ENCODE measurements around the gene CENPA. TPM values are rescaled to one million over a fixed set of nuclear protein-coding genes. Genes with fewer than 3 reads are reported as not detected.

The CENPA gene
- total and polyA plus RNA-seq, 12 donors, result 0.20 to 4.5 (median 0.83) TPM; not detected in 4

DNA sequence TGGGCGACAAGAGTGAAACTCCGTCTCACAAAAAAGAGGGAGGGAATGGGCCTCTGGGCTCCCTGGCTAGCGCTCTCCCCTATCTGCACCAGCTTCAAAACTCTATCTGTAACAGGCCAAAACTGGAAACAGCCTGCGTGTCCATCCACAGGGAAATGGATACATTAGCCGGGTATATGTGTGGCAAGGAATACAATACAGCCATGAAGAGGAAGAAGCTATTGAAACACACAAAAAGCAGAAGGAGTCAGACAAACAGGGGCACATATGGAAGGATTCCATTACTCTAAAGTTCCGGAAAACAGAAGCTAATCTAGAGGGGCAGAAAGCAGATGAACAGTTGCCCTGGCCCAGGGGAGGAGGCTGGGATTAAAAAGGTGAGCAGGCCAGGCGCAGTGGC lies 46.3 kb upstream of the CENPA start:
- Histone ChIP-seq H3K36me3 (replicated peaks in 1 of 2) (no peaks in the 10 kb centered on the region), H3K9me3 (replicated peaks in 1 of 3) (no peaks in the 10 kb centered on the region), H3K4me3 (no peak overlapping the region), H3K27me3 (no peaks in the 10 kb centered on the region), H3K27ac (no peak overlapping the region), H3K4me1 (replicated peaks in 1 of 2) (peaks cover 15 to 24% of the 10 kb centered on the region in 2 donors)
- WGBS, 4 donors, result 86 to 98% (median 97%) methylated on average over 7 of the region's 7 CpGs
- intact Hi-C loops (cut with DNase I), result loop anchor here in 1 of 2 donors (10.0 kb wide), 1 partner anchor 495 kb away; the partner anchor contains the start of genes HADHA and HADHB
- DNase-seq, result peak in 1 of 7 donors; percentile 13
- TF ChIP-seq, protein P1, sequence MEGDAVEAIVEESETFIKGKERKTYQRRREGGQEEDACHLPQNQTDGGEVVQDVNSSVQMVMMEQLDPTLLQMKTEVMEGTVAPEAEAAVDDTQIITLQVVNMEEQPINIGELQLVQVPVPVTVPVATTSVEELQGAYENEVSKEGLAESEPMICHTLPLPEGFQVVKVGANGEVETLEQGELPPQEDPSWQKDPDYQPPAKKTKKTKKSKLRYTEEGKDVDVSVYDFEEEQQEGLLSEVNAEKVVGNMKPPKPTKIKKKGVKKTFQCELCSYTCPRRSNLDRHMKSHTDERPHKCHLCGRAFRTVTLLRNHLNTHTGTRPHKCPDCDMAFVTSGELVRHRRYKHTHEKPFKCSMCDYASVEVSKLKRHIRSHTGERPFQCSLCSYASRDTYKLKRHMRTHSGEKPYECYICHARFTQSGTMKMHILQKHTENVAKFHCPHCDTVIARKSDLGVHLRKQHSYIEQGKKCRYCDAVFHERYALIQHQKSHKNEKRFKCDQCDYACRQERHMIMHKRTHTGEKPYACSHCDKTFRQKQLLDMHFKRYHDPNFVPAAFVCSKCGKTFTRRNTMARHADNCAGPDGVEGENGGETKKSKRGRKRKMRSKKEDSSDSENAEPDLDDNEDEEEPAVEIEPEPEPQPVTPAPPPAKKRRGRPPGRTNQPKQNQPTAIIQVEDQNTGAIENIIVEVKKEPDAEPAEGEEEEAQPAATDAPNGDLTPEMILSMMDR (IDR thresholded peaks at IDR 0.05), result no peak
- TF ChIP-seq POLR2A (IDR thresholded peaks at IDR 0.05), result no peak

DNA sequence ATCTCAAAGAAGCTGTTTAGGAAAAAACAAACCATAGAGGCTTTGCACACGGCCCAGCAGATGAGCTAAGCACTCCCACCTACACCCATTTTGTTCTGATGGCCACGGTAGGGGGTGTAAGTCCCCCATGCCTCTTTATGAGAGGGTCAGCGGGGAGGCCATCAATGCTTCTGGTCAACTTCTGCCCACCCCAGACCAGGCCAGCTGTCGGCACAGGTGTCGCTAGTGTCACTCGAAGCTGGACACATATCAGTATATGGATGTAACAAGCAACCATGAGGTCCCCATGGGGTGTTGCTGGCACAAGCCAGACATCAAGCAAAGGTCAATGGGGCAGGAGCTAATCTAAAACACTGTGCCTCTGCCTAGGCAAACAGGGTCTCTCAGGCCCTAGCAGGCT lies 45.5 kb upstream of the CENPA start:
- intact Hi-C loops (cut with DNase I), result loop anchor here (5.0 to 10.0 kb wide), 2 partner anchors 133 to 236 kb away; no protein-coding TSS in a partner anchor
- TF ChIP-seq POLR2A (IDR thresholded peaks at IDR 0.05), result no peak
- TF ChIP-seq, protein P1 (IDR thresholded peaks at IDR 0.05), result no peak
- Histone ChIP-seq H3K9me3 (replicated peaks in 1 of 3) (no peaks in the 10 kb centered on the region), H3K4me3 (no peak overlapping the region), H3K36me3 (replicated peaks in 1 of 2) (no peaks in the 10 kb centered on the region), H3K4me1 (replicated peaks in 1 of 2) (peaks cover 13 to 21% of the 10 kb centered on the region in 2 donors), H3K27me3 (no peaks in the 10 kb centered on the region), H3K27ac (no peak overlapping the region)
- WGBS, 4 donors, result 85 to 91% (median 90%) methylated on average over 6 of the region's 6 CpGs
- peak in 1 of 7 donors; percentile 11 for DNase-seq

DNA sequence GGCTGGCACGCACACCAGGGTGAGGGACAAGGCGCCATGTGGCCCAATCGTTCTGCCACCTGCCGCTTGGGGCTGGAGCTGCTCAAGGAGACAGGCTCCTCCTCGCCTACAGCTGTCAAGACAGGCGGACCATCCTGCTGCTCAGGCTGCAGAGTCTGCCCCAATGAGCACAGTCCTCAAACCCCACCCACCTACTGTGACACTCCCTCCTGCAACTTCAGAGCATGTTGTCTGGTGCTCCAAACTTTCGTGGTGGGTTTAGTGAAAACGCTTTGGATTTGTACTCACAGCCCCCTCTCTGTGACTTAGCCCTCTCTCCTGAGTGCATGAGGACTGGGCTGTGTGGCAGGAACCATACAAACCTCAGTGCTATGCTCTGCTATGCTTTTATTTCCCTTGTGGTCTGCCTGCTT lies 45.0 kb upstream of the CENPA start:
- Histone ChIP-seq H3K36me3 (replicated peaks in 1 of 2) (no peaks in the 10 kb centered on the region), H3K27ac (no peak overlapping the region), H3K4me3 (no peak overlapping the region), H3K9me3 (replicated peaks in 1 of 3) (no peaks in the 10 kb centered on the region), H3K4me1 (replicated peaks in 1 of 2) (peaks cover 11 to 16% of the 10 kb centered on the region in 2 donors), H3K27me3 (no peaks in the 10 kb centered on the region)
- 56 to 70% (median 68%) methylated on average over 8 of the region's 8 CpGs for WGBS, 4 donors
- TF ChIP-seq, protein P1 (IDR thresholded peaks at IDR 0.05), result no peak
- DNase-seq, result peak in 1 of 7 donors; percentile 15
- intact Hi-C loops (cut with DNase I), result loop anchor here (5.0 to 10.0 kb wide), 2 partner anchors 134 to 236 kb away; no protein-coding TSS in a partner anchor

DNA sequence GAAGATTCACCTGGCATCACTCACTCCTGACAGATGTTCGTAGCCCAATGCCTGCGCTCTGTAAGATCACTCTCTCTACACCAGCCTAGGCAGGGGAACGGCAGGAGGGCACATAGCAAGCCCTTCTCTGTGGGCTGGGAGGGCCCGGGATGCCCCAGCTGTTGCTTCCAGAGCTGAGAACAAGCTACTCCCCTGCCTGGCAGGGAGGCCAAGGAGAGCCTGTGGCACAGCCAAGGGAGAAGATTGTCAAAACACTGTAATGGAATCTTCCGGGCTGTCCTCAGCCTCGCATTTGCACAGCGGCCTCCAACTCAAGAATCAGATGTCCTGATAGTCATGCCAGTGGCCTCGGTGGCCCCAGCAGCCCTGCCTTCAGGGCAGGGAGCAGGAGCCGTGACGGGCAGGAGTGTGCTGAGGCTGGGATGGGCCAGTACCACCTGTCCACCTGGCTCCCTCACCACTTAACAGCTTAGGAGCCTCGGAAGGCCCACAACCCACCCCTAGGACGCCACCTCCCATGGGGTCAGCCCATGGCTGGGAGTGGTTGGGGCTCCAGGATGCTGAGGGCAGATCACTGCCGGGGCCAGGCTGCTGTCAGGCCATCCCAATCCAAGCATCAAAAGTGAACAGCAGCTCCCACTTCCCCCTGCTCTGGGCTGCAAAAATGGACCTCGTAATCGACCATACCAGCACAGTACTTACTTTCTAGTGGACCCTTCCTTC lies 43.6 kb upstream of the CENPA start:
- WGBS, 4 donors, result 94 to 96% (median 96%) methylated on average over 8 to 15 of the region's 15 CpGs
- TF ChIP-seq, protein P1 (IDR thresholded peaks at IDR 0.05), result no peak
- TF ChIP-seq POLR2A (IDR thresholded peaks at IDR 0.05), result no peak
- no peaks in the 10 kb centered on the region for H3K27me3 ChIP-seq
- peak in 1 of 7 donors; percentile 14 for DNase-seq
- no peak overlapping the region for H3K27ac ChIP-seq
- no peaks in the 10 kb centered on the region for H3K36me3 ChIP-seq (replicated peaks in 1 of 2)
- no peaks in the 10 kb centered on the region for H3K9me3 ChIP-seq (replicated peaks in 1 of 3)
- H3K4me3 ChIP-seq, result no peak overlapping the region
- intact Hi-C loops (cut with DNase I), result loop anchor here (5.0 to 10.0 kb wide), 2 partner anchors 135 to 237 kb away; no protein-coding TSS in a partner anchor
- peaks cover 4 to 5% of the 10 kb centered on the region in 2 donors for H3K4me1 ChIP-seq (replicated peaks in 1 of 2)
